NCI-H2196 treated with DMSO at 0.1 percent for 48 hours (cell line): ENCODE measurements around the gene WDR86.

Experiments used
- DNase-seq: peaks from one replicate; lab custom pipeline; 2025; ENCODE audit not compliant: unreplicated experiment; lab: John Stamatoyannopoulos, UW

The WDR86 gene

DNA sequence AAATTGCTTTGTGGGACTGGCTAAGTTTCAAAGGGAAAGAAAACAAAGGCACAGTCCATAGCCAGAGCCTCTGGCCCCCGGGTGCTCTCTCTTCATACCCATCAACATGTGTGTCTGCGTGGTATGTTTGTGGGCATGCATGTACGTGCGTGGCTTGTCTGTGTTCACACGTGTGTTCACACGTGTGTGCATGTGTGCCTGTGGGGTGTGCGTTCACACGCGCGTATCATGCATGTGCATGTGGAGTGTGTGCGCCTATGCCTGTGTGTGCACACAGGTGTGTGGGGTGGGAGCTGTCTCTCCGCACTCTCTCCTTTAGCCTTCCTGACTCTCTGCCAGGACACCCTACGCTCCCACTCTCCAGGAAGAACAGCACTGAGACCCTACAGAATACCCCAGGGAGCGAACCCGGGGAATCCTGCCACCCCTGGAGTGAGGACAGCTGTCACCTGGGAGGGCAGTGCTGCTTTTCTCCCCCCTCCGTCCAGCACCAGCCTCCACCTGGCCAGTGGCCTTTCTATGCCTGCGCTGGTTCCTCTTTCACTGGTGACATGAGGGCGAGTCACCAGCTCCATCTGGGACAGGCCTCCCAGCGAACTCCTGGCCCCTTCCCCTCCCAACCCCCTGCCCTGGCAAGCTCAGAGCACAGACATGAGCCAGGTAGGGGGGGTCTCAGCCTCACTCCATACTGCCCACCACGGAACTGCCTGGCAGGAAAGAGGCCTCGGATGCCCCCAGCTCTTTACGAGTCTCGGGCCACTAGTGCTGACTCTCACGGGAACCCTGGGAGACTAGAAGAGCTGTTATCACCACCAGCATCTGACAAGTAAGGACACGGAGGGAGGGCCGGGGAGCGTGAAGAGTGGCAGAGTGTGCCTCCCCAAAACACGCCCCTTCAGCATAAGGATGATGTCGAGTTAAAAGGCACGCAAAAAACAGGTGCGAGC, 16.5 kb downstream of the WDR86 start:
- no peak for DNase-seq

GRCh38 chr7:151392426-151392825, 17.4 kb downstream of the WDR86 start:
- DNase-seq, result no peak

GRCh38 chr7:151392002-151392401, 17.8 kb downstream of the WDR86 start:
- DNase-seq, result no peak

DNA sequence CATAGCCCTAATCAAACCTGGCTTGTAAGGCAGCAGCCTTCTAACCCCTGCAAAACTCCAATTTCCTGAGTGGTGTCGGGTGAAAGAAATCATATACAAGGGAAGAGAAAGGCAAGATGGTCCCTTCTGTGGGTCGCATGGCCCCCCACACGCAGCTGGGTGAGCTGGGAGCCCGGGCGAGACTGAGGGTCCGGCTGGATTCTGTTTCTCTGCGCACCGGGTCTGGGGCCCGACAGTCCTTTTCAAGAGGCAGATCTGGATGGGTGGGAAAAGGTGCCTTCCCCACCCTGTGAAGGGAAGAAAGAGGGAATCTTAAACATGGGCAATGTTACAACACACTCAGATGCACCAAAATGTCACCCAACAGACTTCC, 18.5 kb downstream of the WDR86 start:
- no peak for DNase-seq

DNA sequence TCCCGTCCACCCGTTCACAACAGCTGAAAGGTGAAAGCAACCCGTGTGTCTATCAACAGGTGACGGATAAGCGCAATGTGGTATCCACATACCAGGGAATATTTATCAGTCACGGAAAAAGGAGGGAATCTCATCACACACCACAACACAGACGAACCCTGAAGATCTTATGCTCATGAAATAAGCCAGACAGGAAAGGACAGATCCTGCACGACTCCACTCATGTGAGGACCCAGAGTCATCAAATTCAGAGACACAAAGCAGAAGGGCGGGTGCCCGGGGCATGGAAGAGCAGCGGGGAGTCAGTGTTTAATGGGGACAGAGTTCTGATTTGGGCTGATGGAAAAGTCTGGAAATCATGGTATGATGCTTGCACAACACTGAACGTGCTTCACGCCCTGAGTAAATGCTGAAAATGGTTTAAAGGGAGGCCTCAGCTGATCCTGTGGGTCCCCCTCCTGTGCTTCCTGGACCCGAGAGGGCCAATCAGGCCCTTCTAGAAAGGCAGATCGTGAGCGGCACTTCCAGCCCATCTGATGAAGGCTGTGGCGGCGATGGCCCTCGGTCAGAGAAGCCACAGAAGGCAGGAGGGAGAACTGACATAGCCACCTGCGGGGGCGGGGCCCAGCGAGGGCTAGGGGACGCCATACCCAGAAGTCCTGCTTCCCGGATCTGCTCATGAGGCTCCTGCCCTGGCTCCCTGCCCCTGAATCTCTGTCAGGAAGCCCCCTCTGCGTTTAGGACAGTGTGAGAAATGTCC, 19.1 kb downstream of the WDR86 start:
- no peak for DNase-seq

GRCh38 chr7:151389768-151390597, 19.9 kb downstream of the WDR86 start:
- no peak for DNase-seq

GRCh38 chr7:151389096-151389767, 20.6 kb downstream of the WDR86 start:
- no peak for DNase-seq

DNA sequence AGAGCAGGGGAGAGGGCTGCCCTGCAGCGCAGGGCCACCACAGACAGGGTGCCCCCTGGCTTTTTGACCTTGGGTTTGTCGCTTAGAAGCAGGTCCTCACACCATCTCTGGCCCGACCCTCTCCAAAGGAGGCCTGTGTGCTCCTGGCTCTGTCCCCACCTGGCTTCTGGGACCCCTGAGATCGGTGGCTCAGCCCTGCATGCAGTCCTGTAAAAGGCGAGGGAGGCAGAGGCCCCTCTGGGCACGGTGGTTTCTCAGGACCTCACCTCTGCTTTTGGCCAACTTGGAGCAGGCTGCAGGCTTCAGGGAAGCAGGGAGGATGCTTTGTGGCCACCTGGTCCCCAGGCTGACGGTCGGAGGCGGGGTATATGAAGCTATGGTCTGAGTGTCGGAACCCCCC, 21.4 kb downstream of the WDR86 start:
- DNase-seq, result no peak

GRCh38 chr7:151388007-151388297, 21.9 kb downstream of the WDR86 start:
- DNase-seq, result no peak

GRCh38 chr7:151387161-151388006, 22.5 kb downstream of the WDR86 start:
- DNase-seq, result no peak

- no peak for DNase-seq
Observed at GRCh38 chr7:151386301-151387160, 23.3 kb downstream of the WDR86 start.

DNA sequence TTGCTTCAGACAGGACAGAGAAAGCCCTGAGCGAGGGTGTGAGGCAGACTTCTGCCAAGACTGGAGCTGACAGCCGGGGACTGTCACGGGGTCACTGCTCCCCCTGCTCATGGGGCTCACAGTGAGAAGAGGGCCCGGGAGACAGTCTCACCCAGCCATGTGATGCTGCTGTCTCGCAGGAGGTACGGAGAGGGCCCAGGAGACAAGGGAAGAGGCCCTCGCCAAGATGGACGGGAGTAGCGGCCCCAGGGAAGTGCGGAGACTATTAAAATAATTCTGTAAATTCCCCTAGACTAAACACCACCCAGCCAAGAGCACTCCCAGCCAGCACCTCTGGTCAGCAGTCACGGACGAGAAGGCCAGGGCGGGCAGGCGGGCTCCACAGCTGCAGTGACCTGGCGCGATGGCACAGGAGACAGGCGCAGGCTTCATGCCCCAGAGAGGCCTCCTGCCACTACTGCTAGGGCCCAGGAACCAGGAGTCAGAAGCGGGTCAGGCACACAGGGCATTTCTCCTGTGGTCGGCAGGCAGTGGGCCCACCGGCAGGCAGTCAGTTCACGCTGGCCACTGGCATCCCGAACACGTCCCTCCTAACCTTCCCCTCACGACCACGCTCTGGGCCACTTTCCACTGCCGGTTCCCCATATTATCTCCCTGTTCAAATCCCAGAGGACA, 24.1 kb downstream of the WDR86 start:
- DNase-seq, result no peak

DNA sequence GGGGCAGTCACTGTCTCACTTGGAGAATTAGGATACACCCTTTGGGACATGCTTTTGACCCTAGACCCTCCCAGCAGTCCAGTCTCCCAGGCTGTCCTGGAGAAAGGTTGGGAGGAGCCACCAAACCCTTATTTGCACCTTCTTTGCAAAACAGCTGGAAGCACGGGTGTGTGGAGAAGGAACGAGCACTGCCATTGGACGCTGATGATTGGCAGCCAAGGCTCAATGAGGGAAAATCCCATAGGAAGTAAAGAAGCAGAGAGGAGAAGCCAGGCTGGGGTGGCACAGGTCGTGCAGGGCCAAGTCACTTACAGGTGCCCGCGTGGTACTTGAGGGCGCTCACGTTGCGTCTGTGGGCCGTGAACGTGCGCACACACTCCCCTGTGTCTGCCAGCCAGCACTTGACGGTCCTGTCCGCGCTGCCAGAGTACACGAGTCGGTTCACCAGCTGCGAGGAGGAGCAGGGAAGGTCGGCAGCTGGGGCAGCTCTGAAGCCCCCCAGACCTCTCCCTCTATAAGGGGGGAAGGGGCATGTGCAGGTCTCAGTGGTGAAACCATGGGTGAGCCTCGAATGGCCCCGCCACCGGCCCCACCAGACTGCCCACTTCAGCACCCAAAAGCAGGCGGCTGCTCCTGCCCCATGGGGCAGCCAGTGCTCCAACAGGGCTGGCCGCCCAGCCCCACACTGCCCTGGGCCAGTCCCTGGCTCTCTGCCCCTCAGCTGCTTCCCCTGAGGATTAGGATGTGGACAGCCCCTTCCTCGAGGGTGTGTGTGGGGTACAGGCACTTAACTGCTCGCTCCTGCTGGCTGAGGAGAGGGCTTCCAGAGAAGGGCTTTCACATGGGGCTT, 24.8 kb downstream of the WDR86 start:
- DNase-seq, result no peak

DNA sequence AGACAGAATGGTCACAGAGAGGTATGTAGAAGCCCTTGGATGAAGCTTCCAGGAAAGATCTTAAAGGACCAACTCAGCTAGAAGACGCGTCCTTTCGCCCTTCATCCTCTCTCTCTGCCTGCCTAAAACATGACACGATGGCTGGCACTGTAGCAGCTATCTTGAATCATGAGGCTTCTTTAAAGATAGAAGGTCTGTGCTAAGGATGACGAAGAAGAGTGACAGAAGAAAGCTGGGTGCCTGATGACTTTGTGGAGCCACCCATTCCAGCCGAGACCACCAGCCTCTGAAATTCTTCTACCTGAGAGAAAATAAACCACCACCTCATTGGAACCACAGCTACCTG, 25.5 kb downstream of the WDR86 start:
- no peak for DNase-seq

DNA sequence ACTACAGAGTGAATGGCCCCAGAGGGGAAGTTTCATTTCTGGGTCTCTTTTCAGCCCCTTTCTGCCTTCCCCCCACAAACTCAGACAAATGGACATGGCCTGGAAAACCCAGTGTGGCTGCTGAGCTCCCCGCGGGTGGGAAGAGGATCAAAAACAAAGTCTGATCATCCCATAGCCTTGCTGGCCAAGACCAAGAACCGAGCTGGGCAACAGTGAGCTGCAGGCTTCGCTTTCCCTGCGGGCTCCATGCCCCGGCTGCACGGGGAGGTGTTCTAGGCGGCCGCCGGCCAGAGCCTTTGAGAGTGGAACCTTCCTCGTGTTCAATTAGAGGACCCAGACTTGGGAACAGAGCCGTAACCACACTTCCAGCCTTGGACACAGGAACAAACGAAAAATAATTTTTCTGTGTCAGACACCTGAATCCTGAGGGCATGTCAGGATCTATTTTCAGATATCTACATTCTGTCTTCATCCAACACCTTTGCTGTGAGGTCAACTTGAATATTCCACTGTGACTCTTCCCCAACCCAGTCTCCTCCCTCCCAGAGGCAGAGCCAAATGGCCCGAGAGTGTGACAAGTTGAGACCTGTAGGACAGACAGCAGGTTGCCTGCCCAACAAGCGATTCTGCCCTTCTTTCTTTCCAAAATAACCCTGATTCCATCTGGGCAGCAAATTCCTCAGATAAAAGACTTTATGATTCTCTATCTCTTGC, 26.0 kb downstream of the WDR86 start:
- DNase-seq, result no peak

DNA sequence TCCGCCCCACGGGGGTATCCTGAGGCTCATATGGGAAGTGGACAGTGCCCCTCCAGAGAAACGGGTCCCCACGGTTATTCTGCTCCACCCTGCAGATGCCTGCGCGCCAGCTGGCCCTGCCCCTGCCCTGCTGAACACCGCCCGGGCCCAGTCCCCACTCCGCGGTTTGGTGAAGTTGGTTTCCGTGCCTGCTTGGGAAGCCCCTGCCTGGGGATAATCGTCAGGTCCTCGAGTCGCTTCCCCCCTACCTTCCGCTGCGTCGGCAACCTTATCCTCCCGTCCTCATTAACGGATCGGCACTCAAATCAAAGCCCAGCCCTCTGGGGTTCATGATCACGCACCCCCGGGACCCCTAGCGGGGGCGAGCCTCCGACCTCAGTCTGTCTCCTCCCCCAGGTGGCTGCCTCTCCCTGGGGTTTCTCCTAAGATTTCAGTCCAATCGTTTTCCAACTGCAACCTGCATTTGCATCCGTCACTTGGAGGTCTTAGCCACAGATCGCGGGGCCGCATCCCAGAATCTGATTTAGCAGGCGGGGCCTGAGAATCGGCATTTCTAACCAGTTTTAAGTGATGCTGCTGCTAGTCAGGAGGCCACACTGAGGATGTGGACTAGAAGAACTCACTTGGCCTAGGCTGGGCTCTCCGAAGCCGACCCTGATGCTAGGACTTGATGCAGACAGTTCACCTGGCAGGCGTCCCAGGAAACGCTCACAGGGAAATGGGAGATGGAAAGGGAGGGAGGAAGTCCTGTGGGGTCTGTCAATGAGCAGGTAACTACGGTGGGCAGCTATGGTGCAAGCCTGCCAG, 27.6 kb downstream of the WDR86 start:
- DNase-seq, result no peak
